T-cell (primary cell): Measurements from ENCODE around the gene HS2ST1. TPM values are rescaled to one million over a fixed set of nuclear protein-coding genes. Genes with fewer than 3 reads are reported as not detected.

Experiments used
- ATAC-seq, 4 experiments: fragments of 200-7000 bp in 3 of 4; fragments of 150-1000 bp in 1 of 4; cut with Tn5 transposase; replicated peaks in 1 of 4; 1 replicate in 3 of 4; 2 replicates in 1 of 4; pipeline ENCODE4 v1.10.0; 2021; ENCODE audit warnings: moderate library complexity in 3 of 4, mild to moderate bottlenecking in 2 of 4, moderate number of reproducible peaks in 1 of 4
- CTCF ChIA-PET, 2 donors: fragments of 300-600 bp; sonication (Branson Sonifier 250); formaldehyde crosslinking; loops; one replicate each; lab custom pipeline; 2022; ENCODE audit warnings: antibody characterized with exemption in 2 of 2; lab: Charles Lee
- POLR2A ChIA-PET, 2 donors: fragments of 300-600 bp; sonication (Branson Sonifier 250); formaldehyde crosslinking; loops; one replicate each; lab custom pipeline; 2022; ENCODE audit warnings: antibody characterized with exemption in 2 of 2; lab: Charles Lee
- DNase-seq, 35 experiments: peaks; one replicate each; pipeline versions ENCODE4 v3.0.0 to v3.0.0-alpha.2; 2013 to 2023
- H3K27ac ChIP-seq: one replicate; pipeline ENCODE4 v1.5.1; 2013; ENCODE audit warnings: low read length
- H3K27me3 ChIP-seq, 2 experiments: replicated peaks in 1 of 2; 1 replicate in 1 of 2; 2 replicates in 1 of 2; pipeline versions ENCODE4 v1.6.1 to v1.7.0; 2013; ENCODE audit warnings: low read length in 1 of 2, mixed read lengths in 1 of 2; ENCODE audit not compliant: control insufficient read depth in 2 of 2, insufficient read depth in 2 of 2; ENCODE audit errors: extremely low read depth in 1 of 2
- H3K36me3 ChIP-seq, 2 donors: 1 replicate in 1 of 2; 2 replicates in 1 of 2; pipeline versions ENCODE4 v1.6.1 to v1.7.0; 2013; ENCODE audit warnings: low read length in 1 of 2; ENCODE audit not compliant: control insufficient read depth in 2 of 2, insufficient read depth in 1 of 2; ENCODE audit errors: extremely low read depth in 1 of 2
- H3K4me1 ChIP-seq, 2 experiments: 1 replicate in 1 of 2; 2 replicates in 1 of 2; pipeline versions ENCODE4 v1.6.1 to v1.7.0; 2013; ENCODE audit warnings: low read length in 2 of 2, mixed read lengths in 1 of 2; ENCODE audit not compliant: insufficient read depth in 2 of 2, control insufficient read depth in 1 of 2; ENCODE audit errors: extremely low read depth in 1 of 2
- H3K4me3 ChIP-seq, 2 donors: 1 replicate in 1 of 2; 2 replicates in 1 of 2; pipeline versions ENCODE4 v1.5.1 to v1.7.0; 2013; ENCODE audit warnings: mild to moderate bottlenecking in 2 of 2, low read length in 1 of 2, moderate library complexity in 1 of 2; ENCODE audit not compliant: control insufficient read depth in 1 of 2; ENCODE audit errors: extremely low read depth in 1 of 2
- H3K9me3 ChIP-seq: 2 replicates; pipeline ENCODE4 v1.7.0; 2013
- H3K27ac Mint-ChIP-seq, 2 donors: one replicate each; pipeline ENCODE4 v1.8.0; 2020 to 2021; ENCODE audit warnings: mild to moderate bottlenecking in 2 of 2, mixed read lengths in 2 of 2
- H3K27me3 Mint-ChIP-seq, 2 donors: one replicate each; pipeline ENCODE4 v1.8.0; 2021 to 2022; ENCODE audit warnings: mixed read lengths in 2 of 2
- H3K36me3 Mint-ChIP-seq: one replicate; pipeline ENCODE4 v1.8.0; 2021; ENCODE audit warnings: mixed read lengths
- H3K4me1 Mint-ChIP-seq, 3 donors: one replicate each; pipeline ENCODE4 v1.8.0; 2020 to 2022; ENCODE audit warnings: mixed read lengths in 3 of 3, mild to moderate bottlenecking in 1 of 3
- H3K4me3 Mint-ChIP-seq, 3 donors: one replicate each; pipeline ENCODE4 v1.8.0; 2020 to 2022; ENCODE audit warnings: mild to moderate bottlenecking in 3 of 3, mixed read lengths in 3 of 3, moderate library complexity in 3 of 3
- H3K9me3 Mint-ChIP-seq, 3 donors: one replicate each; pipeline ENCODE4 v1.8.0; 2020 to 2022; ENCODE audit warnings: mixed read lengths in 3 of 3
- WGBS: methylation state at CpG from one replicate; pipeline ENCODE4 v1.1.5; 2013; ENCODE audit warnings: missing lambda C conversion rate; ENCODE audit not compliant: insufficient coverage; 5-methylcytosine and 5-hydroxymethylcytosine counted together
- total RNA-seq, 35 experiments: library from RNA in 6 of 35; stranded (reverse) in 6 of 35; fragments of 120-200 nt in 1 of 35; gene quantifications; one replicate each; pipeline versions ENCODE4 v1.2.1 to v1.2.4 and lab custom pipeline; 2013 to 2026

HS2ST1 gene
- total RNA-seq, 5 donors from 2014 or later (not counting 1 experiment from before 2014, with no cell fraction given), result 10.5 to 14.0 (median 11.0) TPM

DNA sequence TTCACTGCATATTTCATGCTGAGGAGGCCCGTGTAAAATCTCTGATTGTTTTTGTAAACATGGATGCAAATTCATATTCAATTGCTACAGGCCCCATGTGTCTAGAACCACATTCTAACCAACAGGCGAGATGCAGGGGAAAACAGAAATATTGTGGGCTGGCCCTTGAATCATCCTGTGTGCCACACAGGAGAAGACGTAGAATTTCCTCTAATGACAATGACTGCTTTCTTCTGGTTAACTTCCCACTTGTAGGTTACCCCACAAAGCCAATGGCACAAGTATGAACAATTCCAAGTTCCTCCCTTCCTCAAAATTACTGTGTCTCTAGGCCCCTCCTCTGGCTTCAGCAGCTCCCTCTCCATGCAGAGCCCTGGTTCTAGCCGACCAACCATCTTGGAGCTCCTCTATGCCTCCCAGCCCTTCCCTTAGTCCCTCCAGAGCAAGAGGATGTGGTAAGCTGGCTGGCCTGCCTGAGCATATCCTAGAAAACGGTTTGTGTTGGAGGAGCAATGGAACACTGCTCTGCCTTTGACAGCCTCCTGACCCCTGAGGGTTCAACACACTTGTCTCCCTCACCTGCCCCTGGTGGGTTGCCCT, 205.2 kb downstream of the HS2ST1 start:
- no peaks in the 10 kb centered on the region for H3K4me1 ChIP-seq
- Mint-ChIP-seq H3K4me3 (no peak overlapping the region), H3K9me3 (no peaks in the 10 kb centered on the region), H3K27me3 (peaks cover 0 to 3% of the 10 kb centered on the region in 2 donors), H3K27ac (no peak overlapping the region), H3K4me1 (no peaks in the 10 kb centered on the region), H3K36me3 (no peaks in the 10 kb centered on the region)
- no peaks in the 10 kb centered on the region for H3K27me3 ChIP-seq
- ChIA-PET CTCF (no interaction called here), POLR2A (no interaction called here)
- DNase-seq (no peak), ATAC-seq (no peak)
- H3K9me3 ChIP-seq, result no peaks in the 10 kb centered on the region
- H3K27ac ChIP-seq, result no peak overlapping the region
- no peak overlapping the region for H3K4me3 ChIP-seq
- H3K36me3 ChIP-seq, result no peaks in the 10 kb centered on the region
- WGBS, result 84% methylated on average over 2 of the region's 5 CpGs

DNA sequence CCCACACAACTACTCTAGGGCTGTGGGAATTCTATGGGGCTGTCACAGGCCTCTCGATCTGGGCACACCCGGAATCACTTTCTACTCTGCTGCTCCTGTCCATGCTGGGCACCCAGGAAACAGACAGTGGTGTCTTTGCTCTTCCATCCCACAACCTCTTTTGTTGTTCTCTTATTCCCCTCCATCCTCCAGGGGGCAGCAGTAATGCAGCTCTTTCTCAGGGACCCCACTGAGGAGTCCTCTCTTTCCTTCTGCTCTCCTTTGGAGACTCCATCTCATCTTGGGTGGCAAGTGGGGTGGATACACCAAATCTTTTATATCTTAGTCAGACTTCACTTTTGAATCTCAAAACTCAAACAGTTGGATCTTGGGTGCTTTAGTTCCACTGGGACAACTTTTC, 206.3 kb downstream of the HS2ST1 start:
- POLR2A ChIA-PET, result no interaction called here

DNA sequence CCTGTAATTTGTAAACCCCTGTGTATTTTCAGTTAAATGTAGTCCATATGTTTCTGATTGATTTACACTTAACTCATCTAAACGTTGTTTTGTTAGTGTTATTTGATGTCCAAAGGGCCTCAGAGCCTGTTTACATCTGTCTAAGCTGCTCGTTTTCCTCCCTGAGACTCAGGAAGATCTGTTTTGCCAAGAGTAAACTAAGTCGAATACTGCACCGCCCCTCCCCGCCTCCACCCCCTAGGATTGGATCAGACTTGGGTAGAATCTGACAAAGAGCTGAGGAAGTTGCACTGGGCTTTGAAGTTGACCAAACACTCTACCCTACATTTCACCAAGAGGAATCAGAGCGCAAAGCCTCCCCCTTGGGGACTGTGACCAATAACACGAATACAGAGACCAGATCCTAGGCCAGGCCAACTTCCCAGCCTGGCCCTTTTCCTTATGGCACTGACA, 207.3 kb downstream of the HS2ST1 start:
- CTCF ChIA-PET, result interaction anchor here in 1 of 2 donors (1.5 kb wide), 1 partner anchor 14 kb away, joined by 4 read pairs; no protein-coding TSS in a partner anchor
- H3K27ac ChIP-seq, result no peak overlapping the region
- Mint-ChIP-seq H3K36me3 (no peaks in the 10 kb centered on the region), H3K9me3 (no peaks in the 10 kb centered on the region), H3K4me1 (no peaks in the 10 kb centered on the region), H3K27ac (no peak overlapping the region), H3K27me3 (peaks cover 3% of the 10 kb centered on the region in 2 donors), H3K4me3 (no peak overlapping the region)
- H3K4me1 ChIP-seq, result no peaks in the 10 kb centered on the region
- no CpG with 5 or more reads among the region's 7 CpGs for WGBS
- no peaks in the 10 kb centered on the region for H3K36me3 ChIP-seq
- POLR2A ChIA-PET, result no interaction called here
- ATAC-seq, result no peak
- no peak for DNase-seq
- no peak overlapping the region for H3K4me3 ChIP-seq
- H3K27me3 ChIP-seq, result no peaks in the 10 kb centered on the region
- no peaks in the 10 kb centered on the region for H3K9me3 ChIP-seq

More for the DNA sequence above, 206.3 kb downstream of the HS2ST1 start:
- Mint-ChIP-seq H3K27ac (no peak overlapping the region), H3K4me1 (no peaks in the 10 kb centered on the region), H3K36me3 (no peaks in the 10 kb centered on the region), H3K27me3 (peaks cover 0 to 3% of the 10 kb centered on the region in 2 donors), H3K9me3 (no peaks in the 10 kb centered on the region), H3K4me3 (no peak overlapping the region)
- DNase-seq, result no peak
- Histone ChIP-seq H3K4me3 (no peak overlapping the region), H3K4me1 (no peaks in the 10 kb centered on the region), H3K9me3 (no peaks in the 10 kb centered on the region), H3K36me3 (no peaks in the 10 kb centered on the region), H3K27ac (no peak overlapping the region), H3K27me3 (no peaks in the 10 kb centered on the region)
- no CpG with 5 or more reads among the region's 2 CpGs for WGBS
- CTCF ChIA-PET, result interaction anchor here in 1 of 2 donors (1.5 kb wide), 1 partner anchor 15 kb away, joined by 4 read pairs; no protein-coding TSS in a partner anchor
- no peak for ATAC-seq

DNA sequence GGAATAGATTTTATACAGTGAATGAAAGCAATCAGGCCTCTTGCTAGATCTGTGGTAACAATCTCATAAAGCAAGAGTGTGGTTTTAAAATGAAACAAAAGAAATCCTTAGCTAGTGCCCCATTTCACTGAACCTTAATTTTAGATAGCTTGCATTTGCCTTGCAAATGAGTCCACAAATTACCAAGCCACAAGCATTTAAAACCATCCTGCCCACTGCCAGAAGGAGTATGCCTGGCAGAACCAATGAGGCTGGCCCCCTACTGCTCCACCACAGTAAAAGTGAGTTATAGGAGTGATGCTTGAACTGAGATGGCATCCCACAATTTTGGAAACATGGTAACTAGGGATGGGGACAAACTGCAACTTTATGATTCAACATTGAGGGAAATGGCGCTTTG, 207.8 kb downstream of the HS2ST1 start:
- no peaks in the 10 kb centered on the region for H3K9me3 Mint-ChIP-seq
- DNase-seq, result no peak
- 100% methylated on average over 1 of the region's 1 CpG for WGBS
- Histone ChIP-seq H3K27ac (no peak overlapping the region), H3K4me1 (no peaks in the 10 kb centered on the region), H3K9me3 (no peaks in the 10 kb centered on the region), H3K36me3 (no peaks in the 10 kb centered on the region), H3K27me3 (no peaks in the 10 kb centered on the region), H3K4me3 (no peak overlapping the region)
- H3K4me1 Mint-ChIP-seq, result no peaks in the 10 kb centered on the region
- no peak overlapping the region for H3K4me3 Mint-ChIP-seq
- H3K36me3 Mint-ChIP-seq, result no peaks in the 10 kb centered on the region
- peaks cover 3 to 4% of the 10 kb centered on the region in 2 donors for H3K27me3 Mint-ChIP-seq
- H3K27ac Mint-ChIP-seq, result no peak overlapping the region
- POLR2A ChIA-PET, result no interaction called here
- CTCF ChIA-PET, result interaction anchor here in 1 of 2 donors (1.5 kb wide), 1 partner anchor 14 kb away, joined by 4 read pairs; no protein-coding TSS in a partner anchor
- ATAC-seq, result no peak

DNA sequence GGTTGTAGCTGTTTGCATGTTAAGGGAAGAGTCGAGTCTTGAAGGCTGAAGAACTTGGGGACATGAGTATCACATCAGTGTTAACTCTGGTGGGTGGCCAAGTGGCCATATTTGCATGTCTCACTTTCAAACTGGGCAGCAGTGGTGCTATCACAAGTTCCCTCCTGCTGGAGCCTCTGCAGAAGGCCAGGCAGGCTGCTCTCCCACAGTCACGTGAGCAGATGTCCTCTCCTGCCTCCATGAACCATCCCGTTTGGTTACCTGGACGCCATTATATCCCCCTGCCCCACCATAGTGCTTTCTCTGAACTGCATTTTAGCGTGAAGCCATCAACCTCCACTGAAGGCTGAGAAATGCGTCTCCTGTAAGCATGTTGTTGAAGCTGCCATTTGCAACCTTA, 209.2 kb downstream of the HS2ST1 start:
- ATAC-seq (no peak), DNase-seq (no peak)
- Histone ChIP-seq H3K4me1 (no peaks in the 10 kb centered on the region), H3K27me3 (no peaks in the 10 kb centered on the region), H3K4me3 (no peak overlapping the region), H3K36me3 (no peaks in the 10 kb centered on the region), H3K9me3 (no peaks in the 10 kb centered on the region), H3K27ac (no peak overlapping the region)
- H3K4me1 Mint-ChIP-seq, result no peaks in the 10 kb centered on the region
- ChIA-PET CTCF (interaction anchor here in 1 of 2 donors (0.6 kb wide), 1 partner anchor 168 kb away, joined by 3 read pairs; no protein-coding TSS in a partner anchor), POLR2A (no interaction called here)
- H3K4me3 Mint-ChIP-seq, result no peak overlapping the region
- H3K9me3 Mint-ChIP-seq, result no peaks in the 10 kb centered on the region
- no peak overlapping the region for H3K27ac Mint-ChIP-seq
- WGBS, result 66% methylated on average over 5 of the region's 6 CpGs
- peaks cover 3 to 7% of the 10 kb centered on the region in 2 donors for H3K27me3 Mint-ChIP-seq
- H3K36me3 Mint-ChIP-seq, result no peaks in the 10 kb centered on the region

DNA sequence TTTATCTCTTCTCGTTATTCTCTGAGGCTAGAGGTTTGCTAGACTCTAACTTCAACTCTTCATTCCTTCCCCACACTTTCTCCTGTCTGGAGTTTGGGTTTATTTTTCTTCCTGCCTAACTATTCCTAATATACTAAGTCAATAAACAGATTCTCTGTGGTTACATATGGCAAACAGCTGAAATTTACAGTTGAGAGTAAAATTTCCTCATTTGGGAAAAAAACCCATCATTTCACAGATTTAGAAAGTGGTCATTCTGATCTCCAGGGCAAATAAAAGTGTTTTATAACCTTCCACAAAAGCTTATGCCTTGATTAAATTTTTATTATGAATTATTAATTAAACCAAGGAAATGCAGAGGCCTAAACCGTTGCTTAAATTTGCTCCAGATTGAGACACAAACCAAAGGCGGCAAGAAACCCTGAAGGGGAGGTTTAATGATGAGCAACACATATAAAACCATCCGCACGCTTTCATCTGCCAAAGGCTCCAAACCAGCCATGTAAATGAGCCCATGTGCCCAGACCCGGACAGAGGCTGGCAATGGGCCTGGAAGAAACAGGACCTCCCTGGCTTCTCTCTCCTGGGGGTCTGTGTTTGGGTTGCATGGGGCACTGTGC, 212.6 kb downstream of the HS2ST1 start:
- no peak overlapping the region for H3K27ac Mint-ChIP-seq
- no peak overlapping the region for H3K27ac ChIP-seq
- H3K4me1 Mint-ChIP-seq, result peaks cover 5 to 6% (median 6%) of the 10 kb centered on the region in 3 donors
- H3K27me3 ChIP-seq, result peaks cover 0 to 19% of the 10 kb centered on the region in 2 experiments
- H3K4me1 ChIP-seq, result peaks cover 0 to 5% of the 10 kb centered on the region in 2 experiments
- no peaks in the 10 kb centered on the region for H3K36me3 ChIP-seq
- H3K9me3 ChIP-seq, result no peaks in the 10 kb centered on the region
- no peaks in the 10 kb centered on the region for H3K36me3 Mint-ChIP-seq
- no peak for DNase-seq
- H3K9me3 Mint-ChIP-seq, result no peaks in the 10 kb centered on the region
- H3K4me3 ChIP-seq, result no peak overlapping the region
- 83% methylated on average over 3 of the region's 6 CpGs for WGBS
- CTCF ChIA-PET, result interaction anchor here in 1 of 2 donors (1.5 kb wide), 1 partner anchor 17 kb away, joined by 5 read pairs; no protein-coding TSS in a partner anchor
- peaks cover 20 to 21% of the 10 kb centered on the region in 2 donors for H3K27me3 Mint-ChIP-seq
- ATAC-seq, result no peak
- POLR2A ChIA-PET, result interaction anchor here in 1 of 2 donors (0.6 kb wide), 1 partner anchor 40 kb away, joined by 4 read pairs; no protein-coding TSS in a partner anchor
- no peak overlapping the region for H3K4me3 Mint-ChIP-seq
